Suprapubic skin (tissue), 4 donors: ENCODE measurements around the gene CHAD.

Source experiments
- EP300 ChIP-seq: sonication (generic); formaldehyde crosslinking; IDR thresholded peaks from one replicate; pipeline ENCODE4 v1.6.1; 2017; ENCODE audit warnings: antibody characterized with exemption
- POLR2A ChIP-seq, 2 donors: fragments of 450-650 bp; IDR thresholded peaks; one replicate each; pipeline ENCODE4 v1.6.1; 2017; ENCODE audit warnings: antibody characterized with exemption in 2 of 2, mild to moderate bottlenecking in 2 of 2, moderate library complexity in 2 of 2
- POLR2AphosphoS5 ChIP-seq, 3 donors: sonication (generic); formaldehyde crosslinking; IDR thresholded peaks; one replicate each; pipeline ENCODE4 v1.6.1; 2017; ENCODE audit warnings: antibody characterized with exemption in 3 of 3
- TF ChIP-seq, protein P1 (sequence below), 2 donors: fragments of 200-600 bp in 1 of 2; fragments of 450-650 bp in 1 of 2; sonication (generic) in 1 of 2; IDR thresholded peaks; one replicate each; pipeline ENCODE4 v1.5.1; 2016 to 2019; ENCODE audit warnings: antibody characterized with exemption in 2 of 2, mild to moderate bottlenecking in 1 of 2, moderate library complexity in 1 of 2

DNA sequence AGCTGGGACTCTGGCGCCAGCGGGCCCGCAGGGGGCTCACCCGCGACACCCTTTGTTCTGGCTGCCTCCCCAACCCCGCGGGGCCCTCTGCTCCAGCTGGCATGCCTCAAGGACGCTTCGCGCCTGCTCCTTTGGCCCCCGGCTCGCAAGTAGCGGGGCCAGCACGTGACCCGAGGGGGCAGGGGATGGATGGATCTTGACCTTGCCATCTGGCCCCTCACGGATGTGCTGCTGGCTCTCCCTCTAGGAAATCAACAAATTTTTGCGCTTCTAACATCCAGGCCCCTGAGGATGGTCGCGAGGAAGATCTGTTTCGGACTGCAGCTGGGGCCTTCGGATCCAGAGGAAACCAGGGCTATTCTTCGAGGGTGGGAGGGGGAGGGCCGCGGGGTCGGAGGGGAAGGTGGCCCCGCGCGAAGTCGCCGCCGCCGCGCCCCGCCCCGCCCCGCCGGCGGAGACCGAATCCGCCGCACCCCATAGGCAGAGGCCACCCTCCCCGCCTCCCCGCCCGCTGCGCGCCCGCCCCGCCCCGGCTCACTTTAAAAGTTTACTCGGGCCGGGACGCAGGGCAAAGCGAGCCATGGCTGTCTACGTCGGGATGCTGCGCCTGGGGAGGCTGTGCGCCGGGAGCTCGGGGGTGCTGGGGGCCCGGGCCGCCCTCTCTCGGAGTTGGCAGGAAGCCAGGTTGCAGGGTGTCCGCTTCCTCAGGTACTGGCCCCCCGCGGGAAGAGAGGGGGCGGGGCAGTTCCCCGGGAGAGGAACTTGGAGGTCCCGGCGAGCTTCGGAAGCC, 42.8 kb downstream of the CHAD start, which contains the start of gene ACSF2:
- TF ChIP-seq, protein P1, sequence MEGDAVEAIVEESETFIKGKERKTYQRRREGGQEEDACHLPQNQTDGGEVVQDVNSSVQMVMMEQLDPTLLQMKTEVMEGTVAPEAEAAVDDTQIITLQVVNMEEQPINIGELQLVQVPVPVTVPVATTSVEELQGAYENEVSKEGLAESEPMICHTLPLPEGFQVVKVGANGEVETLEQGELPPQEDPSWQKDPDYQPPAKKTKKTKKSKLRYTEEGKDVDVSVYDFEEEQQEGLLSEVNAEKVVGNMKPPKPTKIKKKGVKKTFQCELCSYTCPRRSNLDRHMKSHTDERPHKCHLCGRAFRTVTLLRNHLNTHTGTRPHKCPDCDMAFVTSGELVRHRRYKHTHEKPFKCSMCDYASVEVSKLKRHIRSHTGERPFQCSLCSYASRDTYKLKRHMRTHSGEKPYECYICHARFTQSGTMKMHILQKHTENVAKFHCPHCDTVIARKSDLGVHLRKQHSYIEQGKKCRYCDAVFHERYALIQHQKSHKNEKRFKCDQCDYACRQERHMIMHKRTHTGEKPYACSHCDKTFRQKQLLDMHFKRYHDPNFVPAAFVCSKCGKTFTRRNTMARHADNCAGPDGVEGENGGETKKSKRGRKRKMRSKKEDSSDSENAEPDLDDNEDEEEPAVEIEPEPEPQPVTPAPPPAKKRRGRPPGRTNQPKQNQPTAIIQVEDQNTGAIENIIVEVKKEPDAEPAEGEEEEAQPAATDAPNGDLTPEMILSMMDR (IDR thresholded peaks at IDR 0.05), result no peak
- TF ChIP-seq POLR2A (IDR thresholded peaks at IDR 0.05) (no peak), POLR2AphosphoS5 (IDR thresholded peaks at IDR 0.05) (no peak), EP300 (no peak)
